K562 (cell line): ENCODE results near the gene ZBTB44. TPM values are rescaled to one million over a fixed set of nuclear protein-coding genes. Genes with fewer than 3 reads are reported as not detected.

Experiments used
- CBFA2T2 ChIP-seq: fragments of 450-650 bp; conservative IDR thresholded peaks from 2 replicates; pipeline ENCODE4 v1.6.1; 2017; ENCODE audit warnings: mild to moderate bottlenecking
- CBX3 ChIP-seq, 2 experiments: IDR thresholded peaks; 1 replicate in 1 of 2; 2 replicates in 1 of 2; pipeline ENCODE4 v1.6.1; 2012; ENCODE audit warnings: inconsistent platforms in 2 of 2, low read length in 2 of 2, borderline replicate concordance in 1 of 2, control low read depth in 1 of 2
- ESRRA ChIP-seq: fragments of 450-650 bp; IDR thresholded peaks from 2 replicates; pipeline ENCODE4 v1.6.1; 2014; ENCODE audit warnings: low read depth, mild to moderate bottlenecking, moderate library complexity, borderline replicate concordance
- FOXJ3 ChIP-seq: sonication (generic); formaldehyde crosslinking; IDR thresholded peaks from 2 replicates; pipeline ENCODE4 v1.4.0; 2020; ENCODE audit warnings: mild to moderate bottlenecking, missing genetic modification reagents
- GTF2E2 ChIP-seq: fragments of 200-800 bp; sonication (Bioruptor generic); IDR thresholded peaks from 2 replicates; pipeline ENCODE4 v1.6.1; 2016; ENCODE audit warnings: missing genetic modification characterization, missing compliant biosample characterization
- IRF2 ChIP-seq: sonication (generic); formaldehyde crosslinking; IDR thresholded peaks from 2 replicates; pipeline ENCODE4 v1.8.1; 2022; ENCODE audit warnings: mild to moderate bottlenecking, missing genetic modification reagents
- KLF16 ChIP-seq: IDR thresholded peaks from 2 replicates; pipeline ENCODE4 v1.6.1; 2016; ENCODE audit warnings: antibody characterized with exemption
- MTA1 ChIP-seq: fragments of 450-650 bp; IDR thresholded peaks from 2 replicates; pipeline ENCODE4 v1.6.1; 2017; ENCODE audit warnings: borderline replicate concordance
- POLR2H ChIP-seq: IDR thresholded peaks from 2 replicates; pipeline ENCODE4 v1.6.1; 2016; ENCODE audit warnings: missing genetic modification characterization, low read depth, mild to moderate bottlenecking, control low read depth, missing compliant biosample characterization, moderate library complexity
- RBM15 ChIP-seq: fragments of 200-400 bp; formaldehyde crosslinking; IDR thresholded peaks from 2 replicates; pipeline ENCODE4 v1.6.1; 2018; ENCODE audit warnings: mild to moderate bottlenecking, low read length, moderate library complexity; ENCODE audit not compliant: insufficient read depth
- SRSF1 ChIP-seq: fragments of 200-400 bp; formaldehyde crosslinking; IDR thresholded peaks from 2 replicates; pipeline ENCODE4 v1.6.1; 2017; ENCODE audit warnings: mild to moderate bottlenecking, low read depth, low read length, moderate library complexity
- TFAP4 ChIP-seq: sonication (generic); formaldehyde crosslinking; IDR thresholded peaks from 2 replicates; pipeline ENCODE4 v1.8.0; 2022; ENCODE audit warnings: missing genetic modification reagents, mild to moderate bottlenecking, moderate library complexity, borderline replicate concordance
- ZNF57 ChIP-seq: fragments of 450-650 bp; formaldehyde crosslinking; IDR thresholded peaks from 2 replicates; pipeline ENCODE4 v1.4.0; 2020; ENCODE audit warnings: mild to moderate bottlenecking, moderate library complexity
- polyA plus RNA-seq, 8 experiments: library from polyadenylated mRNA; depleted of rRNA in 4 of 8; stranded (reverse) in 5 of 8; unstranded in 3 of 8; fragments of >200 nt; fragmentation: Nextera tagmentation in 2 of 8; fragmentation: Illumina TruSeq in 1 of 8; extraction: Ambion mirVana in 2 of 8; extraction: Trizol in 1 of 8; gene quantifications; 2 replicates each; pipeline versions ENCODE4 v1.2.1 to v1.2.3, GENCODE V29; 2011 to 2014; ENCODE audit warnings: inconsistent platforms in 1 of 8, missing spikeins in 1 of 8
- total RNA-seq, 7 experiments: library from RNA; depleted of rRNA in 6 of 7; stranded (reverse); fragments of >200 nt in 6 of 7; fragmentation: Illumina TruSeq in 2 of 7; extraction: Trizol in 2 of 7; gene quantifications; 2 replicates each; pipeline versions ENCODE4 v1.2.1 to v1.2.3, GENCODE V29; 2011 to 2021; ENCODE audit warnings: low replicate concordance in 1 of 7
- TF ChIP-seq, protein P1 (sequence below): fragments of 200-600 bp; sonication (generic); IDR thresholded peaks from one replicate; pipeline ENCODE4 v1.6.1; 2012; ENCODE audit warnings: mild to moderate bottlenecking, low read depth, low read length, inconsistent platforms
- TF ChIP-seq, protein P2 (sequence below): sonication (generic); formaldehyde crosslinking; IDR thresholded peaks from 2 replicates; pipeline ENCODE4 v1.8.0; 2022; ENCODE audit warnings: mild to moderate bottlenecking, missing genetic modification reagents

The ZBTB44 gene
- total and polyA plus RNA-seq, 9 of the 15 experiments (the other 6 are each of a cell fraction or from before 2014, with no cell fraction given) = 4.7 to 27.1 (median 17.3) TPM

- TF ChIP-seq, protein P1, sequence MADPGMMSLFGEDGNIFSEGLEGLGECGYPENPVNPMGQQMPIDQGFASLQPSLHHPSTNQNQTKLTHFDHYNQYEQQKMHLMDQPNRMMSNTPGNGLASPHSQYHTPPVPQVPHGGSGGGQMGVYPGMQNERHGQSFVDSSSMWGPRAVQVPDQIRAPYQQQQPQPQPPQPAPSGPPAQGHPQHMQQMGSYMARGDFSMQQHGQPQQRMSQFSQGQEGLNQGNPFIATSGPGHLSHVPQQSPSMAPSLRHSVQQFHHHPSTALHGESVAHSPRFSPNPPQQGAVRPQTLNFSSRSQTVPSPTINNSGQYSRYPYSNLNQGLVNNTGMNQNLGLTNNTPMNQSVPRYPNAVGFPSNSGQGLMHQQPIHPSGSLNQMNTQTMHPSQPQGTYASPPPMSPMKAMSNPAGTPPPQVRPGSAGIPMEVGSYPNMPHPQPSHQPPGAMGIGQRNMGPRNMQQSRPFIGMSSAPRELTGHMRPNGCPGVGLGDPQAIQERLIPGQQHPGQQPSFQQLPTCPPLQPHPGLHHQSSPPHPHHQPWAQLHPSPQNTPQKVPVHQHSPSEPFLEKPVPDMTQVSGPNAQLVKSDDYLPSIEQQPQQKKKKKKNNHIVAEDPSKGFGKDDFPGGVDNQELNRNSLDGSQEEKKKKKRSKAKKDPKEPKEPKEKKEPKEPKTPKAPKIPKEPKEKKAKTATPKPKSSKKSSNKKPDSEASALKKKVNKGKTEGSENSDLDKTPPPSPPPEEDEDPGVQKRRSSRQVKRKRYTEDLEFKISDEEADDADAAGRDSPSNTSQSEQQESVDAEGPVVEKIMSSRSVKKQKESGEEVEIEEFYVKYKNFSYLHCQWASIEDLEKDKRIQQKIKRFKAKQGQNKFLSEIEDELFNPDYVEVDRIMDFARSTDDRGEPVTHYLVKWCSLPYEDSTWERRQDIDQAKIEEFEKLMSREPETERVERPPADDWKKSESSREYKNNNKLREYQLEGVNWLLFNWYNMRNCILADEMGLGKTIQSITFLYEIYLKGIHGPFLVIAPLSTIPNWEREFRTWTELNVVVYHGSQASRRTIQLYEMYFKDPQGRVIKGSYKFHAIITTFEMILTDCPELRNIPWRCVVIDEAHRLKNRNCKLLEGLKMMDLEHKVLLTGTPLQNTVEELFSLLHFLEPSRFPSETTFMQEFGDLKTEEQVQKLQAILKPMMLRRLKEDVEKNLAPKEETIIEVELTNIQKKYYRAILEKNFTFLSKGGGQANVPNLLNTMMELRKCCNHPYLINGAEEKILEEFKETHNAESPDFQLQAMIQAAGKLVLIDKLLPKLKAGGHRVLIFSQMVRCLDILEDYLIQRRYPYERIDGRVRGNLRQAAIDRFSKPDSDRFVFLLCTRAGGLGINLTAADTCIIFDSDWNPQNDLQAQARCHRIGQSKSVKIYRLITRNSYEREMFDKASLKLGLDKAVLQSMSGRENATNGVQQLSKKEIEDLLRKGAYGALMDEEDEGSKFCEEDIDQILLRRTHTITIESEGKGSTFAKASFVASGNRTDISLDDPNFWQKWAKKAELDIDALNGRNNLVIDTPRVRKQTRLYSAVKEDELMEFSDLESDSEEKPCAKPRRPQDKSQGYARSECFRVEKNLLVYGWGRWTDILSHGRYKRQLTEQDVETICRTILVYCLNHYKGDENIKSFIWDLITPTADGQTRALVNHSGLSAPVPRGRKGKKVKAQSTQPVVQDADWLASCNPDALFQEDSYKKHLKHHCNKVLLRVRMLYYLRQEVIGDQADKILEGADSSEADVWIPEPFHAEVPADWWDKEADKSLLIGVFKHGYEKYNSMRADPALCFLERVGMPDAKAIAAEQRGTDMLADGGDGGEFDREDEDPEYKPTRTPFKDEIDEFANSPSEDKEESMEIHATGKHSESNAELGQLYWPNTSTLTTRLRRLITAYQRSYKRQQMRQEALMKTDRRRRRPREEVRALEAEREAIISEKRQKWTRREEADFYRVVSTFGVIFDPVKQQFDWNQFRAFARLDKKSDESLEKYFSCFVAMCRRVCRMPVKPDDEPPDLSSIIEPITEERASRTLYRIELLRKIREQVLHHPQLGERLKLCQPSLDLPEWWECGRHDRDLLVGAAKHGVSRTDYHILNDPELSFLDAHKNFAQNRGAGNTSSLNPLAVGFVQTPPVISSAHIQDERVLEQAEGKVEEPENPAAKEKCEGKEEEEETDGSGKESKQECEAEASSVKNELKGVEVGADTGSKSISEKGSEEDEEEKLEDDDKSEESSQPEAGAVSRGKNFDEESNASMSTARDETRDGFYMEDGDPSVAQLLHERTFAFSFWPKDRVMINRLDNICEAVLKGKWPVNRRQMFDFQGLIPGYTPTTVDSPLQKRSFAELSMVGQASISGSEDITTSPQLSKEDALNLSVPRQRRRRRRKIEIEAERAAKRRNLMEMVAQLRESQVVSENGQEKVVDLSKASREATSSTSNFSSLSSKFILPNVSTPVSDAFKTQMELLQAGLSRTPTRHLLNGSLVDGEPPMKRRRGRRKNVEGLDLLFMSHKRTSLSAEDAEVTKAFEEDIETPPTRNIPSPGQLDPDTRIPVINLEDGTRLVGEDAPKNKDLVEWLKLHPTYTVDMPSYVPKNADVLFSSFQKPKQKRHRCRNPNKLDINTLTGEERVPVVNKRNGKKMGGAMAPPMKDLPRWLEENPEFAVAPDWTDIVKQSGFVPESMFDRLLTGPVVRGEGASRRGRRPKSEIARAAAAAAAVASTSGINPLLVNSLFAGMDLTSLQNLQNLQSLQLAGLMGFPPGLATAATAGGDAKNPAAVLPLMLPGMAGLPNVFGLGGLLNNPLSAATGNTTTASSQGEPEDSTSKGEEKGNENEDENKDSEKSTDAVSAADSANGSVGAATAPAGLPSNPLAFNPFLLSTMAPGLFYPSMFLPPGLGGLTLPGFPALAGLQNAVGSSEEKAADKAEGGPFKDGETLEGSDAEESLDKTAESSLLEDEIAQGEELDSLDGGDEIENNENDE = no peak
- TF ChIP-seq FOXJ3 (CRISPR knock-in tag) (no peak), GTF2E2 (tag) (no peak), CBX3 (IDR thresholded peaks at IDR 0.05; ENCODE audit: borderline replicate concordance in 1 of 2, low read length in 2 of 2) (no peak), SRSF1 (no peak), ZNF57 (CRISPR knock-in tag) (no peak), POLR2H (tag) (peak; percentile 57; the same call in 1 of the 2 replicates), MTA1 (no peak), IRF2 (no peak), RBM15 (no peak), KLF16 (no peak), TFAP4 (no peak), ESRRA (no peak), CBFA2T2 (no peak)
- TF ChIP-seq, protein P2, sequence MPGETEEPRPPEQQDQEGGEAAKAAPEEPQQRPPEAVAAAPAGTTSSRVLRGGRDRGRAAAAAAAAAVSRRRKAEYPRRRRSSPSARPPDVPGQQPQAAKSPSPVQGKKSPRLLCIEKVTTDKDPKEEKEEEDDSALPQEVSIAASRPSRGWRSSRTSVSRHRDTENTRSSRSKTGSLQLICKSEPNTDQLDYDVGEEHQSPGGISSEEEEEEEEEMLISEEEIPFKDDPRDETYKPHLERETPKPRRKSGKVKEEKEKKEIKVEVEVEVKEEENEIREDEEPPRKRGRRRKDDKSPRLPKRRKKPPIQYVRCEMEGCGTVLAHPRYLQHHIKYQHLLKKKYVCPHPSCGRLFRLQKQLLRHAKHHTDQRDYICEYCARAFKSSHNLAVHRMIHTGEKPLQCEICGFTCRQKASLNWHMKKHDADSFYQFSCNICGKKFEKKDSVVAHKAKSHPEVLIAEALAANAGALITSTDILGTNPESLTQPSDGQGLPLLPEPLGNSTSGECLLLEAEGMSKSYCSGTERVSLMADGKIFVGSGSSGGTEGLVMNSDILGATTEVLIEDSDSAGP (CRISPR knock-in tag) = no peak
These were observed at the start of gene ZBTB44 (continued) for GRCh38 chr11:130314750-130315285.
